Prostate gland (tissue), 2 donors: Measurements from ENCODE around the gene ELK4.

Experiments
- CTCF ChIP-seq, 4 experiments: fragments of 200-600 bp in 2 of 4; fragments of 450-650 bp in 2 of 4; sonication (generic) in 2 of 4; IDR thresholded peaks; 1 replicate in 3 of 4; 2 replicates in 1 of 4; pipeline ENCODE4 v1.5.1; 2016 to 2019; ENCODE audit warnings: antibody characterized with exemption in 4 of 4, mild to moderate bottlenecking in 2 of 4, moderate library complexity in 2 of 4
- POLR2A ChIP-seq: fragments of 450-650 bp; IDR thresholded peaks from one replicate; pipeline ENCODE4 v1.6.1; 2016; ENCODE audit warnings: antibody characterized with exemption, mild to moderate bottlenecking
- POLR2AphosphoS5 ChIP-seq: sonication (generic); formaldehyde crosslinking; IDR thresholded peaks from one replicate; pipeline ENCODE4 v1.6.1; 2017; ENCODE audit warnings: antibody characterized with exemption

DNA sequence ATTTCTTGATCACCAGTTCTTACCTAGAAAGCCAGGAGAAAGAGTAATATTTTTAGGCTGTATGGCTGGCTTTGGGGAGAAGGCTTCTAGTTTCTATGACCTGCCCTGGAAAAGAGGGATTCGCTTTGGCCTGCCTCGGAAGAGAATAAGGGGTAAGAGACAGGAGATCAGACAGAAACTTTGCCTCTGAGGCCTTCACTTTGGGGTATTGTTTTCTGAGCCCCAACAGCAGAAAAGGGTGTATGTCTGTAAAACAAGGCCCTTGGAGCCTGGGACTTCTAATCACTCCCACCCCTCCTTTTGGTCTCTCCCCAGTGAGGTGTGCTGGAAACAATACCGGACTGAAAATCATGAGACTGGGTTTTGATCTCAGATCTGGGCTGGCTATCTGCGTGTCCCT lies 43.4 kb upstream of the ELK4 start:
- no peak for TF ChIP-seq POLR2AphosphoS5
- TF ChIP-seq CTCF (IDR thresholded peaks at IDR 0.05): no peak
- TF ChIP-seq POLR2A: no peak
